KMS-11 (cell line): ENCODE data around the gene ASB6.

Experiments used
- H2AFZ ChIP-seq: fragments of 200-600 bp; sonication (generic); 2 replicates; pipeline ENCODE4 v1.6.1; 2016; ENCODE audit warnings: antibody characterized with exemption, mixed run types, low read depth
- H3K27ac ChIP-seq: fragments of 200-600 bp; sonication (generic); 2 replicates; pipeline ENCODE4 v1.6.1; 2016; ENCODE audit warnings: mild to moderate bottlenecking, mixed run types
- H3K27me3 ChIP-seq: fragments of 200-600 bp; sonication (generic); 2 replicates; pipeline ENCODE4 v1.6.1; 2017; ENCODE audit warnings: mild to moderate bottlenecking, low read depth, mixed run types, moderate library complexity; ENCODE audit not compliant: insufficient read depth
- H3K36me3 ChIP-seq: fragments of 200-600 bp; sonication (generic); 2 replicates; pipeline ENCODE4 v1.6.1; 2017; ENCODE audit warnings: mild to moderate bottlenecking, mixed run types; ENCODE audit not compliant: insufficient read depth
- H3K4me1 ChIP-seq: fragments of 200-600 bp; sonication (generic); 2 replicates; pipeline ENCODE4 v1.6.1; 2016; ENCODE audit warnings: mild to moderate bottlenecking, low read depth, mixed run types; ENCODE audit not compliant: poor library complexity, severe bottlenecking
- H3K4me2 ChIP-seq: fragments of 200-600 bp; sonication (generic); 2 replicates; pipeline ENCODE4 v1.7.0; 2016; ENCODE audit warnings: mild to moderate bottlenecking, mixed run types
- H3K4me3 ChIP-seq: fragments of 200-600 bp; sonication (generic); IDR thresholded peaks from 2 replicates; pipeline ENCODE4 v1.6.1; 2017; ENCODE audit warnings: low read depth, low read length, mixed read lengths; ENCODE audit not compliant: insufficient read depth
- H3K79me2 ChIP-seq: fragments of 200-600 bp; sonication (generic); 2 replicates; pipeline ENCODE4 v1.6.1; 2016; ENCODE audit warnings: low read depth, mixed run types; ENCODE audit not compliant: insufficient read depth
- H3K9ac ChIP-seq: fragments of 200-600 bp; sonication (generic); 2 replicates; pipeline ENCODE4 v1.6.1; 2016; ENCODE audit warnings: mild to moderate bottlenecking, mixed run types
- H4K20me1 ChIP-seq: fragments of 200-600 bp; sonication (generic); 2 replicates; pipeline ENCODE4 v1.6.1; 2016; ENCODE audit warnings: mild to moderate bottlenecking, mixed run types; ENCODE audit not compliant: insufficient read depth
- TF ChIP-seq, protein P1 (sequence below): fragments of 200-600 bp; sonication (generic); conservative IDR thresholded peaks from 2 replicates; pipeline ENCODE4 v1.6.1; 2017; ENCODE audit warnings: low read depth, mild to moderate bottlenecking, antibody characterized with exemption, low read length, moderate library complexity, mixed read lengths

ASB6 gene, protein sequence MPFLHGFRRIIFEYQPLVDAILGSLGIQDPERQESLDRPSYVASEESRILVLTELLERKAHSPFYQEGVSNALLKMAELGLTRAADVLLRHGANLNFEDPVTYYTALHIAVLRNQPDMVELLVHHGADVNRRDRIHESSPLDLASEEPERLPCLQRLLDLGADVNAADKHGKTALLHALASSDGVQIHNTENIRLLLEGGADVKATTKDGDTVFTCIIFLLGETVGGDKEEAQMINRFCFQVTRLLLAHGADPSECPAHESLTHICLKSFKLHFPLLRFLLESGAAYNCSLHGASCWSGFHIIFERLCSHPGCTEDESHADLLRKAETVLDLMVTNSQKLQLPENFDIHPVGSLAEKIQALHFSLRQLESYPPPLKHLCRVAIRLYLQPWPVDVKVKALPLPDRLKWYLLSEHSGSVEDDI

DNA sequence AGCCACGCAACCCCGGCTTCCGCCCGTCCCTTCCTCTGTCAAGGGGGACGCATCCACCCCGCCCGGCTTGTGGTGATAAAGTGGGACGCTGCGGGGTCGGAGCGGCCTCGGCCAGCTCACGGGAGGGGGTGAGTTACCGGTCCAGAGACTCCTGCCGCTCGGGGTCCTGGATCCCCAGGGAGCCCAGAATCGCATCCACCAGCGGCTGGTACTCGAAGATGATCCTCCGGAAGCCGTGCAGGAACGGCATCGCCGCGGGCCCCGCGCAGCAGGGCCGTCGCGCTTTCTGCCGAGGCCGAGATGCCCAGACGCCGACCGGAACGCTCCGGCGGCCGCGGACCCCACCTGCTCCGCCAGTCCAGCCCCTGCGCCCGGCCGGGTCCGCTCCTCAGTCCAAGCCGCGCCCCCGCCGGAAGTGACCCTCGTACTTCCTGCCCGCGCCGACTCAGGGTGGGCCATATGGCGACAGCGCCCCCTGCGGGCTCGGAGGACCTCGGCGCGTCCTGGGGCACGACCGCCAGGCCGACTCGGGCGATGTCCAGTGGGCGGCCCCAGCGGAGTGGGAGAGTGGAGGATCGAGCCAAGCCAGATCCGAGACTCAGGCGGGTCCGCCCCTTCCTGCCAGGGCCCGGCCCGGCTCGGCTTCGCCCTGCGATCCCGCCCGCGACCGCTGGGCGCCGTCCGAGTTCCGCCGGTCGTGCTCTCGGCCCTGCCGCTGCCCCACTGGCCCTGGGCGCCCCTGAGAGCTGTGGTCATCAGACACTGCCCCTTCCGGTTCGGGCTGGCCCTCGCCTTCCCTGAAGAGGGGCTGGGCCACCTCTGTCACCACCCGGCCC, at the start of gene ASB6:
Gene ASB6 (minus strand): TSS at position 402 of the 836 bp plus-strand sequence. CDS start 152 bp downstream, at position 250.
- Histone ChIP-seq H3K9ac (peak within 1 kb of the TSS; percentile 37; the same call in 1 of the 2 replicates), H3K4me2 (peak within 1 kb of the TSS; percentile 88), H3K79me2 (peaks cover 18% of the 10 kb centered on the region; the same call in 1 of the 2 replicates), H2AFZ (peak within 1 kb of the TSS; percentile 98), H3K4me3 (no peak within 1 kb of the TSS), H4K20me1 (no peaks in the 10 kb centered on the region), H3K27ac (no peak within 1 kb of the TSS), H3K27me3 (peaks cover 16% of the 10 kb centered on the region; the same call in 1 of the 2 replicates), H3K4me1 (no peaks in the 10 kb centered on the region), H3K36me3 (no peaks in the 10 kb centered on the region)
- TF ChIP-seq, protein P1, sequence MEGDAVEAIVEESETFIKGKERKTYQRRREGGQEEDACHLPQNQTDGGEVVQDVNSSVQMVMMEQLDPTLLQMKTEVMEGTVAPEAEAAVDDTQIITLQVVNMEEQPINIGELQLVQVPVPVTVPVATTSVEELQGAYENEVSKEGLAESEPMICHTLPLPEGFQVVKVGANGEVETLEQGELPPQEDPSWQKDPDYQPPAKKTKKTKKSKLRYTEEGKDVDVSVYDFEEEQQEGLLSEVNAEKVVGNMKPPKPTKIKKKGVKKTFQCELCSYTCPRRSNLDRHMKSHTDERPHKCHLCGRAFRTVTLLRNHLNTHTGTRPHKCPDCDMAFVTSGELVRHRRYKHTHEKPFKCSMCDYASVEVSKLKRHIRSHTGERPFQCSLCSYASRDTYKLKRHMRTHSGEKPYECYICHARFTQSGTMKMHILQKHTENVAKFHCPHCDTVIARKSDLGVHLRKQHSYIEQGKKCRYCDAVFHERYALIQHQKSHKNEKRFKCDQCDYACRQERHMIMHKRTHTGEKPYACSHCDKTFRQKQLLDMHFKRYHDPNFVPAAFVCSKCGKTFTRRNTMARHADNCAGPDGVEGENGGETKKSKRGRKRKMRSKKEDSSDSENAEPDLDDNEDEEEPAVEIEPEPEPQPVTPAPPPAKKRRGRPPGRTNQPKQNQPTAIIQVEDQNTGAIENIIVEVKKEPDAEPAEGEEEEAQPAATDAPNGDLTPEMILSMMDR, result peak; percentile 88

DNA sequence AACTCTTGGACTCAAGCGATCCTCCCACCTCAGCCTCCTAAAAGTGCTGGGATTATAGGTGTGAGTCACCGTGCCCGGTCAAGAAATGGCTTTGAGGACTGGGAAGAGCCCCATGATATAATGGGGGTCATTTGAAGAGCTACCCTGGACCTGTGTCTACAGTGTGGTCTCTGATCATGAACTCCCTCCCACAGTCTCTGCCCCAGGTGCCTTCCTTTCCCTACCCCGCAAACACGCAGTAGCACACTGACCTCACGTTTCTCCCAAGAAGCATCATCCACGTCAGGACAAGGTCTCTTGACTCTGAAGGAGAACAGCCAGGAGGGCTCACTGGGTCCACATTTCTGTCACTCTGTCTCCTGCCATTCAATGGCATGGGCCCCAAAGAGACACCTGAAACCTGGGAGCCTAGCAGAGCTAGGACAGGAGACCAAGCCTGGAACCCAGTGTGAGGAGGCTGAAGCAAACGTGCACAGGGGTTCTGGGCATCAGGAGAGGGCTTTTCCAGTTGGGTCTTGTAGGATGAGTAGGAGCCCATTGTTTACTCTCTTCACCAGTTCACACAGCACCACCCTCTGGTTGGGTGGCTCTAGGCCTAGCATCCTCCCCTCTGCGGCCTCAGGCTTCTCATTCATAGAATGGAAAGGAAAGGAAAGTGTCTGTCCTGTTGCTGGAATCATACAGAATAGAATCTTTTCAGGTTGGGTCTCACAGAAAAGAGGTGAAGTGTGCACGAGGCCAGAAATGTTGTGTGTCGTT, 46.5 kb upstream of the ASB6 start:
- Histone ChIP-seq H4K20me1 (no peaks in the 10 kb centered on the region), H3K4me3 (no peak overlapping the region), H3K9ac (no peak overlapping the region), H3K27me3 (peaks cover 75% of the 10 kb centered on the region), H3K36me3 (no peaks in the 10 kb centered on the region), H3K4me2 (no peak overlapping the region), H3K27ac (no peak overlapping the region), H3K4me1 (no peaks in the 10 kb centered on the region), H3K79me2 (no peaks in the 10 kb centered on the region), H2AFZ (no peak overlapping the region)
- TF ChIP-seq, protein P1, result no peak

DNA sequence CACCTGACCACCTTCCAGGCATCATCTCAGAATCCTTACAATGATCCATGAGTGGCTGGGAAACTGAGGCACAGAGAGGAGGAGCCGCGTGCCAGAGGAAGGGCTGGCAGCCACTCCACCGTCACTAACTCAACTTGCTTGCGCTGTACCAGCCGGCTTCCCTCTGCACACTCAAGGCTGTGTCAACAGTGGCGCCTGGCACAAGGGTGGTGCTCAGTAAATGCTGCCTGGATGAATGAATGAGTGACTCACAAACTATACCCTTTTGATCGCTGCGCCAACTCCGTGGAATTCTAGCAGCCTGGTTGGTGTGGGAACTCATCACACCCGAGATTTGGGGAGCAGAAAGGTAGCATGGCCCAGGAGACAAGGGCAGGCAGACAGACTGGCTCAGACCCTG, 45.4 kb upstream of the ASB6 start:
- no peak overlapping the region for H2AFZ ChIP-seq
- TF ChIP-seq, protein P1, result no peak

DNA sequence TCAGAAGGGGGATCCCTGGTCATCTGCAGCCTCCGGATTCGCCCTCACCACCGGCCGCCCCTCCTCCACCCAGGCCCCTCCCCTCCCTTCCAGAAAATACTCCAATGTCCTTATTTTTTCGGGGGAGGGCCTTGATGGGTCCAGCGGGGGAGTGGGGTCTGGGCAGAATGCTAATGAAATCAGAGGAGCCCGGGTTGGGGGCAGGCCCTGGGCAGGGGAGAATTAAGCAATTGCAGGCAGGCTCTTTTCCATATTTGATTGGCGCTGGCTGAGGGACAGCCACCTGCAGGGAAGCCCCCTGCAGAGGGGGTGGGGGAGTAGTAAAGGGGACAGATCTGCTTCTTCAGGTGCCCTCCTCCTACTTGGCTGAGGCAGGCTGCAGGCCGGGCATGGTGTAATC, 44.8 kb upstream of the ASB6 start:
- Histone ChIP-seq H3K27ac (no peak overlapping the region), H3K4me2 (no peak overlapping the region), H2AFZ (no peak overlapping the region), H3K36me3 (no peaks in the 10 kb centered on the region), H3K79me2 (no peaks in the 10 kb centered on the region), H3K27me3 (peaks cover 78% of the 10 kb centered on the region), H3K4me1 (no peaks in the 10 kb centered on the region), H3K9ac (no peak overlapping the region), H3K4me3 (no peak overlapping the region), H4K20me1 (no peaks in the 10 kb centered on the region)
- TF ChIP-seq, protein P1, result no peak

More for the DNA sequence above, 45.4 kb upstream of the ASB6 start:
- Histone ChIP-seq H3K79me2 (no peaks in the 10 kb centered on the region), H3K4me1 (no peaks in the 10 kb centered on the region), H3K9ac (no peak overlapping the region), H3K27me3 (peaks cover 78% of the 10 kb centered on the region), H3K4me3 (no peak overlapping the region), H3K4me2 (no peak overlapping the region), H3K27ac (no peak overlapping the region), H4K20me1 (no peaks in the 10 kb centered on the region), H3K36me3 (no peaks in the 10 kb centered on the region)
